ENCODE measurements around the gene MT1H.

MT1H gene

DNA sequence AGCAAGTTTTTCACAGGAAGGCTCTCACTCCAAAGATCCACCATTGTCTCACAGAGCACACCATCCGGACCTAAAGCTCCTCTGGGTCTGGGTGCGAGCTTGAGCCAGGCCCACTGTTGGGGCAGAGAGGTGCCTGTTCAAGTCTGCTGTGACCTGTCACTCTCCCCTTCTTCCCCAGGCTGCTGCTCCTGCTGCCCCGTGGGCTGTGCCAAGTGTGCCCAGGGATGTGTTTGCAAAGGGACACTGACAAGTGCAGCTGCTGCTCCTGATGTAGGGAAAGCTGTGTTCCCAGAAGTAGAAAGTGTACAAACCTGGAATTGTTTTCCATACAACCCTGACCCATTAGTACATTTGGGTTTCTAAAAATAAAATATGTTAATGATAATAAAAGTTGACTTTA, 7.9 kb downstream of the MT1H start:
- ChIA-PET CTCF (interaction anchor here (0.7 to 1.6 kb wide), 3 partner anchors 24 to 74 kb away, joined by 3 to 12 read pairs (median 3); no protein-coding TSS in a partner anchor), POLR2A (no interaction called here)
- Histone ChIP-seq H3K4me3 (ENCODE audit: low read depth, low read length) (no peak overlapping the region), H3K9me3 (ENCODE audit: control insufficient read depth, insufficient read depth, low read depth, low read length) (no peaks in the 10 kb centered on the region), H3K36me3 (ENCODE audit: control insufficient read depth in 2 of 2, insufficient read depth in 1 of 2, low read length in 2 of 2) (no peaks in the 10 kb centered on the region), H3K4me1 (ENCODE audit: control insufficient read depth, insufficient read depth, low read length) (peaks cover 1% of the 10 kb centered on the region), H3K27ac (ENCODE audit: extremely low read depth, low read depth, low read length) (no peak overlapping the region)
- TF ChIP-seq ZFP41 (tag by site-specific recombination; IDR thresholded peaks at IDR 0.05; ENCODE audit: borderline replicate concordance) (no peak), ZNF354C (tag by site-specific recombination; IDR thresholded peaks at IDR 0.05; ENCODE audit: borderline replicate concordance, low read depth) (no peak), ZNF658 (tag by site-specific recombination; IDR thresholded peaks at IDR 0.05) (no peak), ZNF830 (tag by site-specific recombination; IDR thresholded peaks at IDR 0.05; ENCODE audit: low read depth) (no peak), ZNF423 (tag by site-specific recombination; IDR thresholded peaks at IDR 0.05) (no peak), ZNF600 (tag by site-specific recombination; IDR thresholded peaks at IDR 0.05) (no peak), ZNF133 (tag by site-specific recombination; IDR thresholded peaks at IDR 0.05) (no peak), MZF1 (tag by site-specific recombination; IDR thresholded peaks at IDR 0.05; ENCODE audit: borderline replicate concordance) (no peak), ZNF223 (tag by site-specific recombination; IDR thresholded peaks at IDR 0.05) (no peak), KLF10 (tag by site-specific recombination; IDR thresholded peaks at IDR 0.05) (no peak), ZNF473 (tag by site-specific recombination; IDR thresholded peaks at IDR 0.05) (no peak), ZNF585B (tag by site-specific recombination; IDR thresholded peaks at IDR 0.05) (no peak), ZNF555 (tag by site-specific recombination; conservative IDR thresholded peaks at IDR 0.05) (no peak), ZBTB21 (tag by site-specific recombination; IDR thresholded peaks at IDR 0.05) (no peak)
- TF ChIP-seq, protein P1, sequence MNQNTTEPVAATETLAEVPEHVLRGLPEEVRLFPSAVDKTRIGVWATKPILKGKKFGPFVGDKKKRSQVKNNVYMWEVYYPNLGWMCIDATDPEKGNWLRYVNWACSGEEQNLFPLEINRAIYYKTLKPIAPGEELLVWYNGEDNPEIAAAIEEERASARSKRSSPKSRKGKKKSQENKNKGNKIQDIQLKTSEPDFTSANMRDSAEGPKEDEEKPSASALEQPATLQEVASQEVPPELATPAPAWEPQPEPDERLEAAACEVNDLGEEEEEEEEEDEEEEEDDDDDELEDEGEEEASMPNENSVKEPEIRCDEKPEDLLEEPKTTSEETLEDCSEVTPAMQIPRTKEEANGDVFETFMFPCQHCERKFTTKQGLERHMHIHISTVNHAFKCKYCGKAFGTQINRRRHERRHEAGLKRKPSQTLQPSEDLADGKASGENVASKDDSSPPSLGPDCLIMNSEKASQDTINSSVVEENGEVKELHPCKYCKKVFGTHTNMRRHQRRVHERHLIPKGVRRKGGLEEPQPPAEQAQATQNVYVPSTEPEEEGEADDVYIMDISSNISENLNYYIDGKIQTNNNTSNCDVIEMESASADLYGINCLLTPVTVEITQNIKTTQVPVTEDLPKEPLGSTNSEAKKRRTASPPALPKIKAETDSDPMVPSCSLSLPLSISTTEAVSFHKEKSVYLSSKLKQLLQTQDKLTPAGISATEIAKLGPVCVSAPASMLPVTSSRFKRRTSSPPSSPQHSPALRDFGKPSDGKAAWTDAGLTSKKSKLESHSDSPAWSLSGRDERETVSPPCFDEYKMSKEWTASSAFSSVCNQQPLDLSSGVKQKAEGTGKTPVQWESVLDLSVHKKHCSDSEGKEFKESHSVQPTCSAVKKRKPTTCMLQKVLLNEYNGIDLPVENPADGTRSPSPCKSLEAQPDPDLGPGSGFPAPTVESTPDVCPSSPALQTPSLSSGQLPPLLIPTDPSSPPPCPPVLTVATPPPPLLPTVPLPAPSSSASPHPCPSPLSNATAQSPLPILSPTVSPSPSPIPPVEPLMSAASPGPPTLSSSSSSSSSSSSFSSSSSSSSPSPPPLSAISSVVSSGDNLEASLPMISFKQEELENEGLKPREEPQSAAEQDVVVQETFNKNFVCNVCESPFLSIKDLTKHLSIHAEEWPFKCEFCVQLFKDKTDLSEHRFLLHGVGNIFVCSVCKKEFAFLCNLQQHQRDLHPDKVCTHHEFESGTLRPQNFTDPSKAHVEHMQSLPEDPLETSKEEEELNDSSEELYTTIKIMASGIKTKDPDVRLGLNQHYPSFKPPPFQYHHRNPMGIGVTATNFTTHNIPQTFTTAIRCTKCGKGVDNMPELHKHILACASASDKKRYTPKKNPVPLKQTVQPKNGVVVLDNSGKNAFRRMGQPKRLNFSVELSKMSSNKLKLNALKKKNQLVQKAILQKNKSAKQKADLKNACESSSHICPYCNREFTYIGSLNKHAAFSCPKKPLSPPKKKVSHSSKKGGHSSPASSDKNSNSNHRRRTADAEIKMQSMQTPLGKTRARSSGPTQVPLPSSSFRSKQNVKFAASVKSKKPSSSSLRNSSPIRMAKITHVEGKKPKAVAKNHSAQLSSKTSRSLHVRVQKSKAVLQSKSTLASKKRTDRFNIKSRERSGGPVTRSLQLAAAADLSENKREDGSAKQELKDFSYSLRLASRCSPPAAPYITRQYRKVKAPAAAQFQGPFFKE (tag by site-specific recombination; IDR thresholded peaks at IDR 0.05; ENCODE audit: borderline replicate concordance) = no peak
- TF ChIP-seq, protein P2, sequence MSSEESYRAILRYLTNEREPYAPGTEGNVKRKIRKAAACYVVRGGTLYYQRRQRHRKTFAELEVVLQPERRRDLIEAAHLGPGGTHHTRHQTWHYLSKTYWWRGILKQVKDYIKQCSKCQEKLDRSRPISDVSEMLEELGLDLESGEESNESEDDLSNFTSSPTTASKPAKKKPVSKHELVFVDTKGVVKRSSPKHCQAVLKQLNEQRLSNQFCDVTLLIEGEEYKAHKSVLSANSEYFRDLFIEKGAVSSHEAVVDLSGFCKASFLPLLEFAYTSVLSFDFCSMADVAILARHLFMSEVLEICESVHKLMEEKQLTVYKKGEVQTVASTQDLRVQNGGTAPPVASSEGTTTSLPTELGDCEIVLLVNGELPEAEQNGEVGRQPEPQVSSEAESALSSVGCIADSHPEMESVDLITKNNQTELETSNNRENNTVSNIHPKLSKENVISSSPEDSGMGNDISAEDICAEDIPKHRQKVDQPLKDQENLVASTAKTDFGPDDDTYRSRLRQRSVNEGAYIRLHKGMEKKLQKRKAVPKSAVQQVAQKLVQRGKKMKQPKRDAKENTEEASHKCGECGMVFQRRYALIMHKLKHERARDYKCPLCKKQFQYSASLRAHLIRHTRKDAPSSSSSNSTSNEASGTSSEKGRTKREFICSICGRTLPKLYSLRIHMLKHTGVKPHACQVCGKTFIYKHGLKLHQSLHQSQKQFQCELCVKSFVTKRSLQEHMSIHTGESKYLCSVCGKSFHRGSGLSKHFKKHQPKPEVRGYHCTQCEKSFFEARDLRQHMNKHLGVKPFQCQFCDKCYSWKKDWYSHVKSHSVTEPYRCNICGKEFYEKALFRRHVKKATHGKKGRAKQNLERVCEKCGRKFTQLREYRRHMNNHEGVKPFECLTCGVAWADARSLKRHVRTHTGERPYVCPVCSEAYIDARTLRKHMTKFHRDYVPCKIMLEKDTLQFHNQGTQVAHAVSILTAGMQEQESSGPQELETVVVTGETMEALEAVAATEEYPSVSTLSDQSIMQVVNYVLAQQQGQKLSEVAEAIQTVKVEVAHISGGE (tag by site-specific recombination; conservative IDR thresholded peaks at IDR 0.05; ENCODE audit: low read depth) = no peak
- TF ChIP-seq, protein P3, sequence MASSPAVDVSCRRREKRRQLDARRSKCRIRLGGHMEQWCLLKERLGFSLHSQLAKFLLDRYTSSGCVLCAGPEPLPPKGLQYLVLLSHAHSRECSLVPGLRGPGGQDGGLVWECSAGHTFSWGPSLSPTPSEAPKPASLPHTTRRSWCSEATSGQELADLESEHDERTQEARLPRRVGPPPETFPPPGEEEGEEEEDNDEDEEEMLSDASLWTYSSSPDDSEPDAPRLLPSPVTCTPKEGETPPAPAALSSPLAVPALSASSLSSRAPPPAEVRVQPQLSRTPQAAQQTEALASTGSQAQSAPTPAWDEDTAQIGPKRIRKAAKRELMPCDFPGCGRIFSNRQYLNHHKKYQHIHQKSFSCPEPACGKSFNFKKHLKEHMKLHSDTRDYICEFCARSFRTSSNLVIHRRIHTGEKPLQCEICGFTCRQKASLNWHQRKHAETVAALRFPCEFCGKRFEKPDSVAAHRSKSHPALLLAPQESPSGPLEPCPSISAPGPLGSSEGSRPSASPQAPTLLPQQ (tag by site-specific recombination; IDR thresholded peaks at IDR 0.05) = no peak
